NCI-H187 treated with DMSO at 0.1 percent for 48 hours (cell line): ENCODE results near the gene TRIM24.
"Not testable (repeated sequence)": the region's sequence is repeated elsewhere in the genome, so short reads cannot be mapped to it uniquely, and the experiment has no call there.

ENCODE experiments used
- DNase-seq: peaks from one replicate; lab custom pipeline; 2025; lab: John Stamatoyannopoulos, UW

TRIM24 gene

DNA sequence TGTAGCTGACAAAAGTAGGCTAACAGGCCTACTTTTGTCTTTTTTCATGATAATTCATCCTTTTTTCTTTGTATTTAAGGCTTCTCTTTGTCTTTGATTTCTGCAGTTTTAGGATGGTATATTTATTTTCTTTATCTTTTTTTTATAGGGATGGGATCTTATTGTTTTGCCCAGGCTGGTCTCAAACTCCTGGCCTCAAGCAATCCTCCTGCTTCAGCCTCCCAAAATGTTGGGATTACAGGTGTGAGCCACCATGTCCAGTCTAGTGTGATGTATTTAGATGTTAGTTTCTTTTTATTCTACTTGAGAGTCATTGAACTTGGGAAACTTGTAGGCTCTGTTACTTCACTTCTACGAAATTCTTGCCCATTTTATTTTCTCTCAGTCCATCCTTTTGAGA is 35.4 kb downstream of the TRIM24 start:
- DNase-seq: no peak

GRCh38 chr7:138499340-138499739 is 39.3 kb downstream of the TRIM24 start:
- no peak for DNase-seq

GRCh38 chr7:138500303-138500702 is 40.2 kb downstream of the TRIM24 start:
- DNase-seq: not testable (repeated sequence)

GRCh38 chr7:138500892-138501291 is 40.8 kb downstream of the TRIM24 start:
- no peak for DNase-seq

GRCh38 chr7:138502023-138502767 is 42.1 kb downstream of the TRIM24 start:
- no peak for DNase-seq

- DNase-seq: no peak
Measured at GRCh38 chr7:138505361-138505873, 45.4 kb downstream of the TRIM24 start.

DNA sequence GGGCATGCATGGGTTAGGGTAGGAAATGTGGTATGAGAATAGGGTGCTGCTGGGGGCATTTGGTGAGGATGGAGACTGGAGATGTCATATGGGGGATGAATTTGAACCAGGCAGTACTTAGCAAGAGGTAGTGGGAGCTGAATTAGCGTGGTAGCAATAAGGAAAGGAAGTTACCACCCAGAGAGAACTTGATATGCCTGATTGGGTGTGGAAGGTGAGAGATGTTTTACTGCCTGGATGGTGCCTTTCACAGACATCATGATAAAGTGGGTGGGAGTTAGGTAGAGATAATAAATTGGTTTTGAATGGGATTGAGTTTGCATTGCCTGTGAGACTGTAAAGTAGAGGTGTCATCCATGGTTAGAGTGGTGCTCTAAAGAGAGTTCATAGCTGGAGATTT is 46.7 kb downstream of the TRIM24 start:
- no peak for DNase-seq

DNA sequence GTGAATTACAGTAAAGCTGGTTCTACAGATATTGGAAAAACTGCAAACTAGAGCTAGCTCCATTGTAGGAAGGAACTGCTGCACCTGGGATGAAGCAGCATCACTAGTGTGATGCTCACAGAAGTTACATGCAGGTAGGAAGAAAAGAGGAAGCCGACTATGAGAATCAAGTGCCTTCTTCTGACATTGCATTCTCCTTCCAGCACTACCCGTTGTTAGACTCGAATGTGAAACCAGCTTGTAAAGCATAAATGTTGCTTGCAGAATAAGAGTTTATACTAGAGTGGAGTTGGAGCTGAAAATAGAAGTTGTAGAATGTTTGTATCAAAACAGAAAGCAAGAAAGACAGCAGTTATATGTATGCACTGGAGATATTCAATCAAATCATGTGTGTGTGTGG is 49.9 kb downstream of the TRIM24 start:
- DNase-seq: no peak

DNA sequence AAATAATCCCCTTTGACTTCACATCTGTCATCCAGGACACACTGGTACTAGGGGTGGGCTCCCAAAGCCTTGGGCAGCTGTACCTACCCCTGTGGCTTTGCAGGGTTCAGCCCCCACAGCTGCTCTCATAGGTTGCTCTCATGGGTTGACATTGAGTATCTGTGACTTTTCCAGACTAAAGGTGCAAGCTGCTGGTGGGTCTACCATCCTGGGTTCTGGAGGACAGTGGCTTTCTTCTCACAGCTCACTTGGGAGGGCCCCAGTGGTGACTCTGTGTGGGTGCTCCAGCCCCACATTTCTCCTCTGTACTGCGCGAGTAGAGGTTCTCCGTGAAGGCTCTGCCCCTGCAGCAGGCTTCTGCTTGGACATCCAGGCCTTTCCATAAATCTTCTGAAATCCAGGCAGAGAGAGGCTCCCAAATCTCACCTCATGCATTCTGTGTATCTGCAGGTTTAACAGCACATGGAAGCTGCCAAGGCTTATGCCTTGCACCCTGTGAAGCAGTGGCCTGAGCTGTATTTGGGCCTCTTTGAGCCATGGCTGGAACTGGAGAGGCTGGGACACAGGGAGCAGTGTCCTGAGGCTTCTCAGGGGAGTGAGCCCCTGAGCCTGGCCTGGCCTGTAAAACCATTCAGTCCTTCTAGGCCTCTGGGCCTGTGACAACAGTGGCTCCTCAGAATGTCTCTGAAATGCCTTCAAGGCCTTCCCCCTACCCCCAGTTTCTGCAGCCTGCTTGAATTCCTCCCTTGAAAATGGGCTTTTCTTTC is 52.2 kb downstream of the TRIM24 start:
- DNase-seq: no peak

DNA sequence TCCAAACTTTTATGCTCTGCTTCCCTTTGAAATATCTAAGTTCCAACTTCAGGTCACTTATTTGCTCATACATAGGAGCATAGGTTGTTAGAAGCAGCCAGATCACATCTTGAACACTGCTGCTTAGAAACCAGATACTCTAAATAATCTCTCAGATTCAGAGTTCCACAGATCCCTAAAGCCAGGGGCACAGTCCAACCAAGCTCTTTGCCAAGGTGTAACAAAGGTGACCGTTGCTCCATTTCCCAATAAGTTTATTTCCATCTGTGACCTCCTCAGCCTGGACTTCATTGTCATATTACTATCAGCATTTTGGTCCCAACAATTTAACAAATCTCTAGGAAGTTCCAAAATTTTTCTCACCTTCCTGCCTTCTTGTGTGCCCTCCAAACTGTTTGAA is 52.8 kb downstream of the TRIM24 start:
- DNase-seq: no peak

DNA sequence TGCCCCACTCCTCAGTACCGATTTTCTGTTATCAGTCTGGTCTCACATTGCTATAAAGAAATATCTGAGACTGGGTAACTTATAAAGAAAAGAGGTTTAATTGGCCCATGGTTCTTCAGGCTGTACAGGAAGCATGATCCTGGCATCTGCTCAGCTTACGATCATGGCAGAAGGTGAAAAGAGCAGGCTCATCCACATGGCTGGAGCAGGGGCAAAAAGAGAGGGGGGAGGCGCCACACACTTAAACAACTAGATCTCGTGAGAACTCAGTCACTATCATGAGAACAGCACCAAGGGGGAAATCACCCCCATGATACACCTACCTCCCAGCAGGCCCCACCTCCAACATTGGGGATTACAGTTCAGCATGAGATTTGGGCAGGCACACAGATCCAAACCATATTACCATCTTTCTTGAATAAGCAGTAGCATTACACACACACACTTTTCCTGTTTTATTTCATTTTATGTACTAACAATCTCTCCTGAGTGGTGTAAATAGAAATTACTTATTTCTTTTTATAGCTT is 53.3 kb downstream of the TRIM24 start:
- DNase-seq: no peak

- no peak for DNase-seq
Measured at GRCh38 chr7:138514044-138514443, 54.0 kb downstream of the TRIM24 start.

GRCh38 chr7:138515001-138515528 is 55.0 kb downstream of the TRIM24 start:
- DNase-seq: no peak

DNA sequence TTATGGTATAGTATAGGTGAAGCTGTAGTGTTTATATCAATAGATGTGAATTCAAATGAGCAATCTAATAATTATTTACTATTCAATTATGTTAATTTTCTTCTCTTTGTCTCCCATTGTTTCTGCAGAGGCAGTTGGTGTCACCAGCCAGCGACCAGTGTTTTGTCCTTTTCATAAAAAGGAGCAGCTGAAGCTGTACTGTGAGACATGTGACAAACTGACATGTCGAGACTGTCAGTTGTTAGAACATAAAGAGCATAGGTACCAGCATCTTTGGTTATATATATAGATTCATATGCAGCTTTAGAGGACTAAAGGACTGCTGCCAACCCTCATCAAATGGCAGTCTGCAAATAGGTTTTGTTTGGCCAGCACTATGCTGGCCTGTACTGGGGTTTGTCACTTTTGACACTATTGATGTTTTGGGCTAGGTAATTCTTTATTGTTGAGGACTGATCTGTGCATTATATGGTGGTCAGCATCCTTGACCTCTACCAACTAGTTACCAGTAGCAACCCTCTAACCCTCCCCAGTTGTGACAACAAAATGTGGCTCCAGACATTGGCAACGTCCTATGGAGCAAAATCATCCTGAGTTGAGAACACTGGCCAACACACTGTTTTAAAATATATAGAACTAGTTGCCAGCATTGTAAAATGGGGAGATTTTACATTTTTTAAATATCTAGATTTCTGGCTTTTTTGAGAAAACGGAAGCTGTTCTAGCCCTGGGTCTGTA is 59.2 kb downstream of the TRIM24 start:
- no peak for DNase-seq

DNA sequence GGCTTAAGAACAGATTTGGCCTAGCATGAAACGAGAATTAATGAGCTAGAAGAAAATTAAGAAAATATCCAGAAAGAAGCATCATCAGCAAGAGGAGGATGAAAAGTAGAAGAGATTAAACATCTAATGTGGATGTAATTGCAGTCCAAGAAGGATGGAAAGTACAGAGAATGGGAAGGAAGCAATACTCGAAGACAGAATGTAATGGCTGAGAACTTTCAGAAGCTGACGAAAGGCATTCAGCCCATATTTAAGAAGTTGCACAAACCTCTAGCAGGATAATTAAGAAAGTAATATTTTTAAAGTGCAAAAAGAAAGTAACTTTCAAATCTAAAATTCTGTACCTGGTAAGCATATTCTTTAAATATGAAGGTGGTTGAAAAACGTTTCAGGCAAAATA is 60.7 kb downstream of the TRIM24 start:
- DNase-seq: no peak

GRCh38 chr7:138521837-138522461 is 61.9 kb downstream of the TRIM24 start:
- no peak for DNase-seq

DNA sequence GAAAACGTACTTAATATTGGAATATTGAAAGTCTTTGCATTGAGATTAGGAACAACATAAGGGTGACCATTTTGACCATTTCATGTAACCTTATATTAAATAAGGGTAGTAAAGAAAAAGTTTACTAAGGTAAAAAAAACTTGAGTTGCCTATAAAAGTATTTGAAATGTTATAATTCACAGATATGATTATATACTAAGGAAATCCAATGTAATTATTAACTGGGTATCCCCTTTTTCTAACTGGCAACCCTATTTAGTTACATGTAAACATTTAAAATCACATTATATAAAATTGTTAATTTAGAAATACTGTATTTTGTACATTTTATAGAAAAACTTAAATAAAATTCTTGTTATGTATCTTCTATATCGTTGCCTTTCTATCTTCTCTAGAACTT is 64.2 kb downstream of the TRIM24 start:
- no peak for DNase-seq

- no peak for DNase-seq
Measured at GRCh38 chr7:138525757-138526156, 65.7 kb downstream of the TRIM24 start.

- no peak for DNase-seq
Measured at GRCh38 chr7:138527746-138528223, 67.7 kb downstream of the TRIM24 start.

- not testable (repeated sequence) for DNase-seq
Measured at GRCh38 chr7:138536833-138537232, 76.8 kb downstream of the TRIM24 start.

DNA sequence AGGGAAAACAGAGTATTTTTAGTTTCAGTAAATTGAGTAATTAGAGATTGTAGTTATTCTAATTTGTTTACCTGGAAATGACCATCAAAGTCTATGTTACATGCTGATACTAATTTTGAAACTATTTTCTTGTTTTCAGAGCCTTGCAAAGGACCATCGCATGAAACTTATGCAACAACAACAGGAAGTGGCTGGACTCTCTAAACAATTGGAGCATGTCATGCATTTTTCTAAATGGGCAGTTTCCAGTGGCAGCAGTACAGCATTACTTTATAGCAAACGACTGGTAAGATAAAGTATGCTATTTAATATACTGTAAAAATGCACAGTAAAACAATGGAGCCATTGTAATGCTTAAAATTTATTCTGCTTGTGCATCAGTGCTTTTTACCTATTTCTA is 78.5 kb downstream of the TRIM24 start:
- DNase-seq: no peak
